GM18511 (cell line): ENCODE measurements around the gene LBHD2.

Experiments used
- ATAC-seq: cut with Tn5 transposase; IDR thresholded peaks from one replicate; pipeline ENCODE4 v1.9.1; 2021; ENCODE audit warnings: mild to moderate bottlenecking, moderate library complexity; ENCODE audit not compliant: unreplicated experiment

LBHD2 gene

DNA sequence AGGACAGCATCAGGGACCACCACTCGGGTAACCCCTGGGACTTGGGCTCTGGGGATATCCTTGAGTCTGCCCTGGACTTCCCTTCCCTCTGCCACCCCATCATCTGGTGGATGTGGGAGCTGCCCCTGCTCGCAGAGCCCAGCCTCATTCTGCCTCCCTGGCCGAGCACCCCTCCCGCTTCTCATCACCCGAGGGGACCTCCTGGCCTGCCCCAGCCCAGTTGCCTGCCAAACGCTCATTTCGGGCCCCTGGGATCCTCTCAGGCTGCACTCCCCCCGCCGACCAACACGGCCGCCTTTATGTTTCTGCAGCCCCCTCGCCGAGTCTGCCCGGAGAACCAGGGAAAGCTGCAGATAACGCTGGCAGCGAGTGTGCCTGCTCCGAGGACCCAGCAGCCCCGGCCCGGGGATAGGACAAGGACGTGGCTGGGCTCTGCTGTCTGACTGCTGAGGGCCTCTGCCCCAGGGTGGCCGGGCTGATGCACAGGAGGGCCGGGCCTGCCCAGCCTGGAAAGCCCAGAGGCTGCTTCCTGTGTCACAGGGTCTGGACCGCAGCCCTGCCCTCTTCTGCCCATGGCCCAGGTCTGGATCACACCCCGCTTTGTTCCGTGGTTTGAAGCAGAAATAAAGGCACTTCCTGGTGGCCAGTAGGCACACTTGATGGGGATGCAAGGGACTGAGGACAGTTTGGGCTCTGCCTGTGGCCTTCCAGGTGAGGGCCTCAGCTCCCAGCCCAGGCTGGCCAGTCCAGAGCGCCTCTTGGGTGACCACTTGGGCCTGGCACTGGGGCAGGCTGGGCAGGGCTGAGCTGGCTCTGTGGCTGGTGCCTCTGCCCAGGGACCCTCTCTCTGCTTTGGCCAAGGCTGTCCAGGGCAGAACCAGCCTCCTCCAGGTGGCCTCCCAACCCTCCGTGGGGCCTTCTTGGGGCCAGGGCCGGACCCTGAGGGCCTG is 5.7 kb downstream of the LBHD2 start:
- ATAC-seq = no peak

DNA sequence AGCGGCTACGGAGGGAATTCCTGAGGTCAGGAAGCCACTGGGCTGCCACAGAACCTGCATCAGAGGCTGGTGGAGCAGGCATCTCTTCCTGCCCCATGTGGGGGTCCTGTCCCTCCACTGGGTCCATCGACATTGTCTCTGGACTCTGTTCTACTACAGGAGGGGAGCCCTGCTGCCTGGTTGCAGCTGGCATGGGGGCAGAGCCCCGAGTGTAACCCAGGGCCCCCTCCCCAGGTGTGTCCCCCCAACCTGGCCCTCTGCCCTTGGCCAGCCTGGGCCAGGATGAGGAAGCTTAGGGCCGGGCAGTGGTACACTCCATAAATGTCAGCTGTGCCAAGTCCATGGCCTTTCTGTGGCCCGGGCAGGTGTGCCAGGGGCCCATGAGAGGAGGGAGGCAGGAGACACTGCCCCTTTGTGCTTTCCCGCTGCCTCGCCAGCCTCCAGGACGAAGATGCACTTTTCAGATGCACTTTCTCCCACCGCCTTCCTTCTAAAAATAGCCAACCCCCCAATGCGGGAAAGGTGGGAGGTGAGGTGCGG is 6.5 kb downstream of the LBHD2 start:
- ATAC-seq = no peak

DNA sequence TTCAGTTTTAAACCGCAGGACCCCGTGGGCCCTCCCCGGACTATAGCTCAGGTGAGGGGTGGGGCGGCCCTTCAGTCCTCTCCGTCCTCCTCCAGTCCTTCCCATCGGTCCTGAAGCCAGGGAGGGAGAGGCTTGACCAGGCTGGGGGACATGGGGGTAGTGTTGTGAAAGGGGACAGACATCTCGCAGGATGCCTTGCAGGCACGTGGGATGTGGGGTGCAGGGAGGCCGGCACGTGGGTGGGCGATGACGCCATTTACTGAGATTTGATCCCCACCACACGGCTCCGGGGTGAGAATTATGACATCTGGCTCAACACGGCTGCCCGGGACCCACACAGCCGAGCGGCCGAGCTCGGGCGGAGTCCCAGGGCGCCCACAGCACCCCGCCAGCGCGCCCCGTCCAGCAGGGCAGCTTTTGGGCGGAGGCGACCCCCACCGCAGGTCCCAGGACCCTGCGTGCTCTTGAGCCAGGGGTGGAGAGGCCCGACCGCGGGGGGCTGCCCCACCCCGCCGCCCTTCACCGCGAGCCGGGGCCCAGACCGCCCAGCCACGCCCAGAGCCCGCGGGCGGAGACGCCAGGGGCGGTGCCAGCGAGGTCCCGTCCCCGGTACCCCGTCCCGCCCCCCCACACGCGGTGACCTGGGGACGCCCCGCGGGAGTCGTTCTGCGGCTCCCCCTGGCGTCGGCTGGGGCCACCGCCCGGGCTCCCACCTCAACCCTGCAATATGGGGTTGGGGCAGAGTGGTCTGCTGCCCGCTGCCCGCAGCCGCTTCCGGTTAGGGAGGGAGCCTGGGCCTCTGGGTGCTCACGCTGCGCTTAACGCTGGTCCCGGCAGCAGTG is 7.3 kb downstream of the LBHD2 start:
- ATAC-seq = no peak

DNA sequence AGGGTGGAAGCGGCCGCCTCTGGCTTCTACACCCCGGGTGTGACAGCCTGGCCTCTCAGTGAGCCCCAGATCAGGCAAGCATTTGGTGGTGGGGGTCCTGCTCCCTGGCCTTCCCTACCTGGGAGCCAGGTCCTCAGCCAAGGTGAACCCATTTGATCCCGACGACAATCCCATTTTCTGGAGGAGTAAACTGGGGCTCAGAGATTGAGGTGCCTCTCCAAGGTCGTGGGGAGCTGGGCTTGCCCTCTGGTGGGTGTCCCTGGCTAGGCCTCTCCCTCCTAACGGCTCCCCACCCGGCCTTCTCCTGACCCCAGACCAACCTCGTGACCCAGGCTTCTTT is 7.8 kb downstream of the LBHD2 start:
- no peak for ATAC-seq

DNA sequence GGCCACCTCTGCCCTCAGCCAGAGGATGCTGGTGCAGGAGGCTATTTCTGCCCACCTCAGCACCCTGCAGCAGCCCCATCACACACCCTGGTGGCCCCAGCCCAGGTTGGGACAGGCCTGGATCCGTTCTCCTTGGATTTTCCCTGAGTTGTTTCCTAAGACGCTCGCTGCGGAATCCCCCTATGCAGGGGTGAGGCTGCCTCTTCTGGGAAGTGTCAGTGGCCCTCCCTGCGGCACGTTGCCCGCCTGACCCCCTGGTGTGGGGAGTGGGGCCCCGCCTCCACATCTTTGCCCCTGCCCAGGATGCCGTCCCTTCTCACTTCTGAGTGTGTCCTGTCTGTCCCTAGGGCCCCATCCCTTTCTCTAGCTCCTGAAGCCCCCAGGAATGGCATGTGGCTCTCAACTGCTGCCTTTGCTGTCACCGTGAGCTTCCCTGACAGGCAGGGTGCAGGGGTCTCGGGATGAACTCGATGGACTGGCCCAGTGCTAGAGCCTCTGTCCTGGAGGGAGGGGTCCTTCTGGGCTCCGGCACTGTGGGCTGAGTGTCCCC is 9.9 kb downstream of the LBHD2 start:
- no peak for ATAC-seq

DNA sequence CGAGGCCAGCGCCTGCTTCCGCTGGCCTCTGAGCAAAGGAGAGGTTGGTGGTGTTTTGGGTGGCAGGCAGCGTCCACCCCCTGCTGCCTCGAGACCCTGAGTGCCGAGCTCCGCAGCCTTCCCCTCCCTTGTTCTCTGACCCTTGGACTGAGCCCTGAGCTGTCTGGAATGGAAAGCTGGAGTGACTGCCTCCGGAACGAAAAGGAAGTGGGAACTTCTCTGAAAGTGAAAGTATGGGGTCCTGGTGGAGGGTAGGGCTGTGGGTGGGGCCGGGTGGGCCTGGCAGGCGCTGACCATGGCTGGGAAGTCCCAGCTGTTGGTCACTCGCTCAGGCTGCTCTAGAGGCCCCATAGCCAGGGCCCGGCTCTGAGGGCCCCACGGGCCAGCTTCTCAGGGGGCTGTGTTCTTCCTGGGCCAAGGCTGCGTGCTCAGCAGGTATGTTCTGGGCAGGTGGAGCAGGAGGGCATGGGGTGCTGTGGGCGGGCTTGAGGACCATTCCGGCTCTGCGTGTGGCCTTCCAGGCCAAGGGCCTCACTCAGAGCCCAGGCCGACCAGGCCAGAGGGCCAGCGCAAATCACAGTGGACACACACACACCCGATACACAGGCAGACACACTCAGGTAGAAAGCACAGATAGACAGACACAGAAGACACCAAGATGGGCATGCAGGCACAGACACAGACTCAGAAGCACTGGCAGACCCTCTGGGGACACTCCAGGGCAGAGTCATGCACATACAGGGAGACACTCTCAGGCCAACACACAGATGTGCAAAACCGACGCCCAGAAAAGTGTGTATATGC is 10.6 kb downstream of the LBHD2 start, which contains the start of gene EXOC3L4:
TSS of gene EXOC3L4 (plus strand) at position 320 of the 804 bp plus-strand sequence. CDS start 5,495 bp downstream, outside the sequence.
- ATAC-seq = no peak

DNA sequence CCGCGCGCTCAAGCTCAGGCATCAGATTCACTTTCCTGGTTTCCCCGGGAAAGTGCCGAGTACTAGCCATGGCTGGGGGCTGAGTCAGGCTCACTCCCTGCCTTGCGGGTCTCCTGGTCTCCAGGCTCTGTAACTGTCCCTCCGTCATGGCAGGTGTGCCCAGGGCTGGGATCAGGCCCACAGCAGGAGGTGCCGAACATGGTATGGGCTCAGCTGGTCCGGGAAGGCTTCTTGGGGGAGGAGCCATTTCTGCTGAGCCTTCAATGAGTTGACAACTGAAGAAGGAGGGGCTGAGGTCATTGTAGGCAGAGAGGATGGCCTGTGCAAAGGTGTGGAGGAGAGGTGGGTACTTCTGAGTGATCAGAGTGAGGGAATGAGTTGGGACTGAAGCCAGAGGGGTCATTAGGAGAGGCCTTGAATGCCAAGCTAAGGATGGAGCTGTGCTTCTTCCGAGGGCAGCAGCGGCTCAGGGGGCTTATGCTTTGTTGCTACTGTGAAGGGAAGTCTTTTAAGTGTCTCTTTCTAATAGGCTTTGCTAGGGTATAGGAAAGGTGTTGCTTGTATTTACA is 11.3 kb downstream of the LBHD2 start:
- ATAC-seq = no peak

DNA sequence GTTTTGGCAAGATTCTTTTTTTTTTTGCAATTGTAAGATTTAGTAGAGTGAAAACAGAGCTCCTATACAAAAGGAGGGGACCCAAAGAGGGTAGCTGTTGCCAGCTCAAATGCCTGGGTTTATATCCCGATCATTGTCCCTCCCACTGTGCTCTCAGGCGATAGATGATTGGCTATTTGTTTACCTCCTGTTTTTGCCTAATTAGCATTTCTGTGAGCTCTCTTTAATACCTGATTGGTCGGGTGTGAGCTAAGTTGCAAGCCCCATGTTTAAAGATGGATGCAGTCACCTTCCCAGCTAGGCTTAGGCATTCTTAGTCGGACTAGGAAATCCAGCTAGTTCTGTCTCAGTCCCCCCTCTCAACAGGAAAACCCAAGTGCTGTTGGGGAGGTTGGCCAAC is 12.4 kb downstream of the LBHD2 start:
- ATAC-seq = no peak

- ATAC-seq = no peak
Measured at GRCh38 chr14:103097244-103097993, 13.4 kb downstream of the LBHD2 start.

DNA sequence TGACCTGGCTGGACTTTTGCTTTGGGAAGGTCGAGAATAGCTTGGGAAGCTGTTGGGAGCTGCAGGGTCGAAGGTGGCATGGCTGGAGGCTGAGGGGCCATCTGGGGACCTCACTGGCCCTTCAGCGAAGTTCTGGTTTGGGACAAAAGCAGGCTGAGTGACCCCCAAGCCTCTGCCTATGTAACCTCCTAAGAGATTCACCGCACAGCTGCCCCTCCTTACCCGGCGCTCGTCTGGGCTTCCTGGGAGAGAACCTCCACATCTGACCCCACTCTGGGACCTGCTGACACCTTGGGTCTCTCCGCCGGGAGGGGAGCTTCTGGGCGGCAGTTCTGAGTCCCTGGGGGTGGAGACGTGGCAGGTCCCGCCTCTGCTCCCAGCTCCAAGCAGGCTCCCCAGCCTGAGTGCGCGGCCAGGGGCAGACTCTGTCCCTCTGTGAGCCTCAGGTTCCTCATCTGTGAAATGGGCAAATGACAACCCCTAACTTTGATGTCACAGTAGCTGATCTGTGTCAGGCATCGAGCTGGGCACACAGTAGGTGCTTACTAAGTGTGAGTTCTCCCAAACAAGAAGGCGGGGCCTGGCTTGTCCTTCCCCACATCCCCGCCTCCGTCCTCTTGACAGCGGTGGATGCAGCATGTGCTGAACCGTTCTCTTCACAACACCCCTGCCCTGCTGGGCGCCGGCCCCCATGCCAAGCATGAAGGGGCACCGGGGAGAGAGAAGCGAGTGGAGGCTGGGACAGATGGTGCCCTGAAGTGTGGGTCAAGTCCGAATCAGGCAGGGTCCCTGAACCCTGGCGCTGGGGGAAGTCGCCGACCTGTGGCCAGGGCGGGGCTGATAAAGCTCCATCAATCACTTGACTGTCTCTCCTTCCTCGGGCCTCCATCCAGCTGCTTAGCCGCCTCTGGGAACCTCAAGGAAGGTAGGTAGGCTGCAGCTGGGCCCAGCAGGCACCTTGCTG is 14.3 kb downstream of the LBHD2 start:
- ATAC-seq = no peak

GRCh38 chr14:103099081-103099732 is 15.2 kb downstream of the LBHD2 start:
- ATAC-seq = no peak

DNA sequence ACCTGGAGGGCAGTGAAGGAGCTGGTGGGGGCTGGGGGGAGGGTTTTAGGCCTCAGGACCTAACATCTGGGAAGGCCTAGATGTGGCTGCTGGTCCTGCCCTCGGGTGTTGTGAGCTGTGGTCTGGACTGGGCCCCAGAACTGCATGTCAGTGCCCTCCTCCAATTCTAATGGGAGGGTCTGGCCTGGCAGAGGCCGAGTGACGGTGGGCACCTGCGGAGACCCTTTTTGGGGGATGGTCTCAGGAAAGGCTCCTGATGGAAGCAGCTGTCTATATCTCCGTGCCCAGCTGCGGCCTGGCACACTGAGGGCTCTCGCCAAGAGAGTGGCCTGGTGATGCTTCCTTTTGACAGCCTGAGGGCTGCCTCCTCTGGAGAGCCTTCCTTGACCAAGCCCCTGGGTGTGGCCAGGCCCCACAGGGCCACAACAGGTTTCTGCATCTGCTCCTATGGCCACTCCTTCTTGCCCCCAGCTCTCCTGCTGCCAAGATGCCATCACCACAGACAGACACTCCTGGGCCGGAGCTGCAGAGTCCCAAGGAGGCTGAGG is 15.8 kb downstream of the LBHD2 start:
- no peak for ATAC-seq

DNA sequence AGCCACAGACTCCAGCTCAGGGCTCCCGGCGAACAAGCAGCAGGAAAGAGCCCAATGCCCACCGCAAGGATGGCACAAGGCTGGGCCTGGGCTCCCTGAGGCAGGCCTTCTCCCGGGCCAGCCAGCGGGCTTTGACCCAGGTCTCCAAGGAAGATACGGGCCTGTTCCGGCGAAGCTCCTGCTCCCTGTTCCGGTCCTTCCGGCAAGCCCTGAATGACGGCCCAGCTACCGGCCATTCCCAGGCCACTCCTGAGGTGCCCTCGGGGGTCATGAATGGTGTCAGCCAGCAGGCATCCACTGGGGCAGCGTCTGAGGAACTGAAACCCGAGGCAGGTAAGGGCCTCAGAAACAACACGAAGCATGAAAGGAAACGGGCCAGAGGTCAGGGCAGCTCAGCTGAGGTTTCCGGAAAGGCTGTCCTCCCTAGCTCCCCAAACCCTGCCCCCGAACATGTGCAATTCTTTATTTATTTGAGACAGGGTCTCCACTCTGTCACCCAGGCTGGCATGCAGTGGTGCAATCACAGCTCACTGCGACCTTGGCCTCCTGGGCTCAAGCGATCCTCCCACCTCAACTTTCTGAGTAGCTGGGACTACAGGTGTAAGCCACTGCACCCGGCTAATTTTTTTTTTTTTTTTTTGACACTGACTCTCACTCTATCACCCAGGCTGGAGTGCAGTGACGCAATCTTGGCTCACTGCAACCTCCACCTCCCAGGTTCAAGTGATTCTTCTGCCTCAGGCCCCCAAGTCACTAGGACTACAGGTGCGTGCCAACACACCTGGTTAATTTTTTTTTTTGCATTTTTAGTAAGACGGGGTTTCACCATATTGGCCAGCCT is 16.5 kb downstream of the LBHD2 start:
- no peak for ATAC-seq

DNA sequence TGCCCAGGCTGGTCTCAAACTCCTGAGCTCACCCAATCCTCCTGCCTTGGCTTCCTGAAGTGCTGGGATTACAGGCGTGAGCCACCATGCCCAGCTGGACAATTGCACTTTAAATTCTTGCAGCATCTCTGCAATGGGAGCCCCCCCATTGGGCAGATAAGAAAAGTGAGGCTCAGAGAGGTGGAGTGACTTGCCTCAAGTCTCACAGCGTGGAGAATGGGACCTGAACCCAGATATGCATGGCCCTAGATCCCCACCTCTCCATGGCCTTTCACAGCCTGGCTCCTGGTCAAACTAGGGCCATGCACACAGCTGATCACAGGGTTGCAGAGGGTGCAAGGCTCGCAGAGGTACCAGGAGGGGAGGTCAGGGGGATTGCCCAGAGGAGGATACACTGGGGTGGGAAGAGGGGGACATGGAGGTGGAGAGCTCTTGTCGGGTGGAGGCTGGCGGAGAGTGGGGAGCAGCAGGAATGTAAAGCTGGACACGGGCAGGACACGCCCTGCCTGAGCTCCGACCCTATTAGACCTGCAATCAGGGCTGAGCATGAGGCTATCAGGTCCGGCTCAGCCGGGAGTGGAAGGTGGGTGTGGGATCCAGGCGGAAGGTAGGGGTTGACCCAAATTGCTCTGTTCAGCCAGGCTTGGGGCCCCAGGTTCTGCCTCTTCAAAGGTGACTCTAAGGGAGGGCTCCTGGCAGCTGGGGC is 17.4 kb downstream of the LBHD2 start:
- no peak for ATAC-seq

DNA sequence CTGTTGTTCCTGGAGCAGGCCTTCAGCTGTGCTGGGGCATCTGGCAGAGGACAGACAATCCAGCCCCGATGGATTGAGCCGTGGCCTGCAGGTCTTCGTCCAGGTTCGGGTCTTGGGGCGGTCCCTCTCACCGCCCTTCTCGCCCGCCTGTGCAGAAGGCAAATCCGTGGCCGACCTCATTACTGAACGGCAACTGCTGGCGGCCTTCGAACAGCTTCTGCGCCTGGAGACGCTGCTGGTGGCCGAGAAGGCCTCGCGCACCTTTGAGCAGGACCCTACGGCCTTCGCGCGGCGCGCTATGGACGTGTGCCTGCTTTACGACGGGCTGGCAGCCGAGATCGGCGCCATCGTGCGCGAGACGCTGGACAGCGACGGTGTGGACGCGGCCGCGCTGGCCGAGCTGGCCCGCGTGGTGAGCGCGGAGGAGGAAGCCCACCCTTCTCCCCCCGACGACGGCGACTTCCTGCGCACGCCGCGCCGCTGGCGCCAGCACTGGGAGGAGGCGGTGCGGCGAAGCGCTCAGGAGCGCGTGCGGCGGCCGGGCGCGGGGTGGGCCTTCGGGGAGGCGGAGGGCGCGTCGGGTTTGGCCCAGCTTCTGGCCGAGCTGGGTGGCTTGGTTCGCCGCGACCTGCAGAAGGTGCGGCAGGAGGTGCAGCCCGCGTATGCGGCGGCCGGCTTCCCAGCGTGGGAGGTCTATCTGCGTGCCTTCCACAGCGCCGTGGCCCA is 18.1 kb downstream of the LBHD2 start:
- no peak for ATAC-seq
